PC-9 (cell line): ENCODE results near the gene MOV10L1. TPM values are rescaled to one million over a fixed set of nuclear protein-coding genes. Genes with fewer than 3 reads are reported as not detected.

Source experiments
- BruUV-seq: library from RNA; stranded (reverse); fragments of 400-500 nt; replicated peaks from 2 replicates; lab custom pipeline; 2021; lab: Mats Ljungman, UMichigan
- CTCF ChIA-PET: fragments of 300-600 bp; sonication (Branson Sonifier 250); formaldehyde crosslinking; loops from one replicate; lab custom pipeline; 2022; ENCODE audit warnings: antibody characterized with exemption; lab: Charles Lee
- POLR2A ChIA-PET: fragments of 300-600 bp; sonication (Branson Sonifier 250); formaldehyde crosslinking; loops from one replicate; lab custom pipeline; 2022; ENCODE audit warnings: antibody characterized with exemption; ENCODE audit not compliant: unreplicated experiment; lab: Charles Lee
- DNase-seq, 2 experiments: peaks; one replicate each; pipeline versions ENCODE4 v3.0.0 to v3.0.0-alpha.2; 2015 to 2022; ENCODE audit warnings: mixed read lengths in 1 of 2
- H2AFZ ChIP-seq: fragments of 200-600 bp; sonication (generic); 2 replicates; pipeline ENCODE4 v1.8.1; 2017; ENCODE audit warnings: antibody characterized with exemption
- H3F3A ChIP-seq: fragments of 200-600 bp; sonication (generic); 2 replicates; pipeline ENCODE4 v1.8.1; 2017; ENCODE audit warnings: antibody characterized with exemption, mild to moderate bottlenecking, low read depth; ENCODE audit not compliant: insufficient read depth
- H3K27ac ChIP-seq: fragments of 200-600 bp; sonication (generic); 2 replicates; pipeline ENCODE4 v1.6.1; 2016; ENCODE audit warnings: mixed run types
- H3K27me3 ChIP-seq: fragments of 200-600 bp; sonication (generic); 2 replicates; pipeline ENCODE4 v1.6.1; 2016; ENCODE audit warnings: low read depth, mixed run types; ENCODE audit not compliant: insufficient read depth
- H3K36me3 ChIP-seq: fragments of 200-600 bp; sonication (generic); 2 replicates; pipeline ENCODE4 v1.6.1; 2016; ENCODE audit warnings: low read depth, mixed run types
- H3K4me1 ChIP-seq: fragments of 200-600 bp; sonication (generic); replicated peaks from 2 replicates; pipeline ENCODE4 v1.6.1; 2016; ENCODE audit warnings: mixed run types; ENCODE audit not compliant: insufficient read depth
- H3K4me2 ChIP-seq: fragments of 200-600 bp; sonication (generic); 2 replicates; pipeline ENCODE4 v1.6.1; 2017; ENCODE audit warnings: mixed run types
- H3K4me3 ChIP-seq: fragments of 200-600 bp; sonication (generic); 2 replicates; pipeline ENCODE4 v1.6.1; 2016; ENCODE audit warnings: mixed run types
- H3K79me2 ChIP-seq: fragments of 200-600 bp; sonication (generic); 2 replicates; pipeline ENCODE4 v1.6.1; 2017; ENCODE audit warnings: low read depth, mixed run types
- H3K9me2 ChIP-seq: fragments of 200-600 bp; sonication (generic); 2 replicates; pipeline ENCODE4 v1.8.1; 2017; ENCODE audit warnings: mild to moderate bottlenecking; ENCODE audit not compliant: insufficient read depth
- H3K9me3 ChIP-seq: fragments of 200-600 bp; sonication (generic); 2 replicates; pipeline ENCODE4 v1.8.1; 2016; ENCODE audit warnings: low read depth; ENCODE audit not compliant: insufficient read depth
- H4K20me1 ChIP-seq: fragments of 200-600 bp; sonication (generic); 2 replicates; pipeline ENCODE4 v1.8.1; 2017; ENCODE audit not compliant: insufficient read depth
- CTCF ChIP-seq: fragments of 200-600 bp; sonication (generic); conservative IDR thresholded peaks from 2 replicates; pipeline ENCODE4 v1.6.1; 2017; ENCODE audit warnings: mixed run types, antibody characterized with exemption, mild to moderate bottlenecking, moderate library complexity
- EZH2 ChIP-seq: fragments of 200-600 bp; sonication (generic); IDR thresholded peaks from 2 replicates; pipeline ENCODE4 v1.8.0; 2017; ENCODE audit warnings: antibody characterized with exemption, low read depth
- intact Hi-C: fragments of 100-400 bp; cut with micrococcal nuclease; formaldehyde crosslinking; loops from one replicate; pipeline ENCODE4 v1.10.0; 2022; ENCODE audit not compliant: unreplicated experiment
- total RNA-seq: library from RNA; stranded (reverse); gene quantifications from 2 replicates; pipeline ENCODE4 v1.2.3, GENCODE V29; 2021

MOV10L1 gene
- total RNA-seq, 1 experiment from 2014 or later: not detected

GRCh38 chr22:50081426-50082196 is 8.2 kb upstream of the MOV10L1 start:
- Histone ChIP-seq H4K20me1 (no peaks in the 10 kb centered on the region), H3K79me2 (no peaks in the 10 kb centered on the region), H3K9me2 (no peaks in the 10 kb centered on the region), H3K27ac (no peak overlapping the region), H3K36me3 (no peaks in the 10 kb centered on the region), H3F3A (no peaks in the 10 kb centered on the region), H3K4me2 (no peak overlapping the region), H2AFZ (no peak overlapping the region), H3K4me1 (no peaks in the 10 kb centered on the region), H3K9me3 (no peaks in the 10 kb centered on the region), H3K27me3 (peaks cover 15% of the 10 kb centered on the region), H3K4me3 (no peak overlapping the region)
- no TSS peak for BruUV-seq
- ChIA-PET POLR2A (no interaction called here), CTCF (no interaction called here)
- no peak for TF ChIP-seq CTCF
- TF ChIP-seq EZH2: no peak
- no peak for DNase-seq
- intact Hi-C loops: no loop called here

GRCh38 chr22:50082197-50082715 is 7.5 kb upstream of the MOV10L1 start:
- Histone ChIP-seq H3K27me3 (peaks cover 15% of the 10 kb centered on the region), H2AFZ (no peak overlapping the region), H4K20me1 (no peaks in the 10 kb centered on the region), H3K4me3 (no peak overlapping the region), H3K27ac (no peak overlapping the region), H3K4me1 (no peaks in the 10 kb centered on the region), H3K36me3 (no peaks in the 10 kb centered on the region), H3K4me2 (no peak overlapping the region), H3F3A (no peaks in the 10 kb centered on the region), H3K79me2 (no peaks in the 10 kb centered on the region), H3K9me2 (no peaks in the 10 kb centered on the region), H3K9me3 (no peaks in the 10 kb centered on the region)
- TF ChIP-seq EZH2 (no peak), CTCF (no peak)
- BruUV-seq: no TSS peak
- intact Hi-C loops: no loop called here
- ChIA-PET POLR2A (no interaction called here), CTCF (no interaction called here)
- no peak for DNase-seq

DNA sequence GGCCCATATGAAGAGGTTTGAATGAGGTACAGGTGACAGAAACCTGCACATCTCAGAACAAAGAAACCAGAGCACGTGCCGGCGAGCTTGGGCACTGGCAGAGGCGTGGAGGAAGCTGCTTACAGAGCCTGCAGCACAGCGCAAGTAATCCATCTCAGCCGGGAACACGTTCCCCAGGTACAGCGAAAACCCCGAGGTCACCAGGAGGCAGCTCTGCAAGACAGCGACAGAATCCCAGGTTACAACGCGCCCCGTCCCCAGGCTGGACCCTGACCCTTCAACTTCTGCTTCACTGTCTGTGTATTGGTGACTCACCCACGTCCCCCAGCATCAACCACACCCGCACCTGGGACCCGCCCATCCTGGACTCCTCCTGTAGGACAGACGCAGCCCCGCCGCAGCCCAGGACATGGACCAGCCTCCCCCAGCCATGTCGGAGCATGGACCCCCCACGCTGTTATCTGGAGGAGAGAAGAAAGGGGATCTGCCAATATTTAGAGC is 6.8 kb upstream of the MOV10L1 start:
- ChIA-PET CTCF (no interaction called here), POLR2A (no interaction called here)
- Histone ChIP-seq H3F3A (no peaks in the 10 kb centered on the region), H3K27ac (no peak overlapping the region), H2AFZ (no peak overlapping the region), H3K79me2 (no peaks in the 10 kb centered on the region), H3K27me3 (peaks cover 15% of the 10 kb centered on the region), H3K4me3 (no peak overlapping the region), H3K9me3 (no peaks in the 10 kb centered on the region), H3K9me2 (no peaks in the 10 kb centered on the region), H4K20me1 (no peaks in the 10 kb centered on the region), H3K36me3 (no peaks in the 10 kb centered on the region), H3K4me2 (no peak overlapping the region), H3K4me1 (no peaks in the 10 kb centered on the region)
- intact Hi-C loops: no loop called here
- TF ChIP-seq CTCF: no peak
- TF ChIP-seq EZH2: no peak
- BruUV-seq: no TSS peak
- peak in 1 of 2 experiments; percentile 16 for DNase-seq
